Gastroesophageal sphincter (tissue), 3 donors: ENCODE results near the gene NIPAL4.

Experiments used
- POLR2A ChIP-seq, 2 donors: fragments of 450-650 bp; IDR thresholded peaks; one replicate each; pipeline ENCODE4 v1.6.1; 2017; ENCODE audit warnings: antibody characterized with exemption in 2 of 2, mild to moderate bottlenecking in 2 of 2, moderate library complexity in 1 of 2
- POLR2AphosphoS5 ChIP-seq: sonication (generic); formaldehyde crosslinking; IDR thresholded peaks from one replicate; pipeline ENCODE4 v1.6.1; 2017; ENCODE audit warnings: antibody characterized with exemption
- TF ChIP-seq, protein P1 (sequence below), 4 experiments: fragments of 200-600 bp in 2 of 4; fragments of 450-650 bp in 2 of 4; sonication (generic) in 1 of 4; IDR thresholded peaks; one replicate each; pipeline ENCODE4 v1.5.1; 2017 to 2019; ENCODE audit warnings: antibody characterized with exemption in 4 of 4, mild to moderate bottlenecking in 2 of 4, moderate library complexity in 2 of 4

DNA sequence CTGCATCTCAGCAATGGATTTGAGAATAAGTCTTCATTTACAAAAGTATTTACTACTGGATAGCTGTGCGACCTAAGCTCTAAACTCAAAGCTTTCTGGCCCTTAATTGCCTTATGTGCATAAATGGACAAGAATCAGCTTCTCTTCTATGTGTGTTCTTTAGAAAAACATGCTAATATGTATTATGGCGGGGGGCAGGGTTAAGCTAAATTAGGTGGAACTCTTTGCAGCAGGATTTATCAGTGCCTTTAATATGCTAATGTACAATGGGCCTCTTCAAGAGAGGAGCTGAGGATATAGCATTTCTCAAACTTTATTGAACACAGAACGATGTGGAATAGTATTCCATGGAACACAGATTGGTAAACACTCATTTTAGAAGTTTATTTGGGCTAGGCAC, 10.0 kb upstream of the NIPAL4 start:
- TF ChIP-seq, protein P1, sequence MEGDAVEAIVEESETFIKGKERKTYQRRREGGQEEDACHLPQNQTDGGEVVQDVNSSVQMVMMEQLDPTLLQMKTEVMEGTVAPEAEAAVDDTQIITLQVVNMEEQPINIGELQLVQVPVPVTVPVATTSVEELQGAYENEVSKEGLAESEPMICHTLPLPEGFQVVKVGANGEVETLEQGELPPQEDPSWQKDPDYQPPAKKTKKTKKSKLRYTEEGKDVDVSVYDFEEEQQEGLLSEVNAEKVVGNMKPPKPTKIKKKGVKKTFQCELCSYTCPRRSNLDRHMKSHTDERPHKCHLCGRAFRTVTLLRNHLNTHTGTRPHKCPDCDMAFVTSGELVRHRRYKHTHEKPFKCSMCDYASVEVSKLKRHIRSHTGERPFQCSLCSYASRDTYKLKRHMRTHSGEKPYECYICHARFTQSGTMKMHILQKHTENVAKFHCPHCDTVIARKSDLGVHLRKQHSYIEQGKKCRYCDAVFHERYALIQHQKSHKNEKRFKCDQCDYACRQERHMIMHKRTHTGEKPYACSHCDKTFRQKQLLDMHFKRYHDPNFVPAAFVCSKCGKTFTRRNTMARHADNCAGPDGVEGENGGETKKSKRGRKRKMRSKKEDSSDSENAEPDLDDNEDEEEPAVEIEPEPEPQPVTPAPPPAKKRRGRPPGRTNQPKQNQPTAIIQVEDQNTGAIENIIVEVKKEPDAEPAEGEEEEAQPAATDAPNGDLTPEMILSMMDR (IDR thresholded peaks at IDR 0.05), result no peak
- TF ChIP-seq POLR2AphosphoS5 (no peak), POLR2A (IDR thresholded peaks at IDR 0.05) (no peak)
